ENCODE measurements around the gene SRD5A1. TPM values are rescaled to one million over a fixed set of nuclear protein-coding genes. Genes with fewer than 3 reads are reported as not detected.

Gene SRD5A1
- total RNA-seq, 2 experiments from 2014 or later = 10.1 to 10.4 TPM

GRCh38 chr5:6595405-6595804, 37.8 kb upstream of the SRD5A1 start:
- peaks cover 4% of the 10 kb centered on the region for H3K27me3 Mint-ChIP-seq
- ChIA-PET POLR2A (no interaction called here), CTCF (no interaction called here)
- H3K36me3 Mint-ChIP-seq (ENCODE audit: low read depth) = peaks cover 34% of the 10 kb centered on the region
- H3K27ac Mint-ChIP-seq = no peak overlapping the region
- H3K9me3 Mint-ChIP-seq = no peaks in the 10 kb centered on the region
- DNase-seq = no peak
- H3K4me1 Mint-ChIP-seq = no peaks in the 10 kb centered on the region
- H3K4me3 Mint-ChIP-seq = no peak overlapping the region

- Mint-ChIP-seq H3K36me3 (ENCODE audit: low read depth) (peaks cover 43% of the 10 kb centered on the region), H3K4me3 (no peak overlapping the region), H3K27ac (no peak overlapping the region), H3K4me1 (no peaks in the 10 kb centered on the region), H3K27me3 (no peaks in the 10 kb centered on the region), H3K9me3 (no peaks in the 10 kb centered on the region)
- ChIA-PET CTCF (no interaction called here), POLR2A (no interaction called here)
- no peak for DNase-seq
Measured at GRCh38 chr5:6596388-6596787, 36.9 kb upstream of the SRD5A1 start.

DNA sequence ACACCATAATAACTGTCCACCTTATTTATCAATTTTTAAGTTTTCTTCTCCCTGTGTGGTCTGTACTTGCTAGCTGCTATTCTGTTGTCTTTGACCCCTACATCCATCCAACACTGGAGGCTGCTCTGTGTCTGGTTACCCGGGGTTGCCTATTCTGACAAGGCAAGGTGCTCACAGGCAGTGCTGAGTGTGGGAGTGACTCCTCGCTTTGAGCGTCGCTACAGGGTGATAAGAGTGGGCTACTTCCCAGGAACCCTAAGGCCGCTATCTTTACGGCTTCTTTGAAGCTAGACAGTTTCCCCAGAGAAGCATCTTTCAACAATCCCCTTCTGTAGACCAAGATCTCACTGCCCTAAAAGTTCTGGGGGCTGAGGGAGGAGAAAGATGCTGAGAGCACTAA, 35.7 kb upstream of the SRD5A1 start:
- Mint-ChIP-seq H3K27me3 (no peaks in the 10 kb centered on the region), H3K27ac (no peak overlapping the region), H3K9me3 (no peaks in the 10 kb centered on the region), H3K36me3 (ENCODE audit: low read depth) (peaks cover 53% of the 10 kb centered on the region), H3K4me3 (no peak overlapping the region), H3K4me1 (no peaks in the 10 kb centered on the region)
- DNase-seq = no peak
- ChIA-PET CTCF (no interaction called here), POLR2A (no interaction called here)

GRCh38 chr5:6598351-6598900, 34.8 kb upstream of the SRD5A1 start:
- H3K4me1 Mint-ChIP-seq = no peaks in the 10 kb centered on the region
- ChIA-PET CTCF (no interaction called here), POLR2A (no interaction called here)
- no peak overlapping the region for H3K27ac Mint-ChIP-seq
- no peak overlapping the region for H3K4me3 Mint-ChIP-seq
- peaks cover 58% of the 10 kb centered on the region for H3K36me3 Mint-ChIP-seq (ENCODE audit: low read depth)
- H3K27me3 Mint-ChIP-seq = no peaks in the 10 kb centered on the region
- no peak for DNase-seq
- no peaks in the 10 kb centered on the region for H3K9me3 Mint-ChIP-seq

- Mint-ChIP-seq H3K27ac (no peak overlapping the region), H3K4me1 (no peaks in the 10 kb centered on the region), H3K36me3 (ENCODE audit: low read depth) (peaks cover 69% of the 10 kb centered on the region), H3K9me3 (no peaks in the 10 kb centered on the region), H3K27me3 (no peaks in the 10 kb centered on the region), H3K4me3 (no peak overlapping the region)
- ChIA-PET CTCF (interaction anchor here (0.6 kb wide), 1 partner anchor 22 kb away, joined by 3 read pairs; no protein-coding TSS in a partner anchor), POLR2A (no interaction called here)
- no peak for DNase-seq
Measured at GRCh38 chr5:6599739-6600138, 33.5 kb upstream of the SRD5A1 start.

- no peaks in the 10 kb centered on the region for H3K9me3 Mint-ChIP-seq
- no peak for DNase-seq
- ChIA-PET CTCF (no interaction called here), POLR2A (no interaction called here)
- H3K27ac Mint-ChIP-seq = no peak overlapping the region
- H3K27me3 Mint-ChIP-seq = no peaks in the 10 kb centered on the region
- H3K36me3 Mint-ChIP-seq (ENCODE audit: low read depth) = peaks cover 79% of the 10 kb centered on the region
- H3K4me3 Mint-ChIP-seq = no peak overlapping the region
- H3K4me1 Mint-ChIP-seq = no peaks in the 10 kb centered on the region
Measured at GRCh38 chr5:6601271-6601670, 32.0 kb upstream of the SRD5A1 start.

GRCh38 chr5:6601816-6602215, 31.4 kb upstream of the SRD5A1 start:
- no peak for DNase-seq
- no peak overlapping the region for H3K27ac Mint-ChIP-seq
- H3K4me3 Mint-ChIP-seq = no peak overlapping the region

GRCh38 chr5:6602441-6602840, 30.8 kb upstream of the SRD5A1 start:
- CTCF ChIA-PET = no interaction called here
- Mint-ChIP-seq H3K9me3 (no peaks in the 10 kb centered on the region), H3K4me1 (peaks cover under 1% of the 10 kb centered on the region), H3K27me3 (no peaks in the 10 kb centered on the region), H3K4me3 (no peak overlapping the region), H3K27ac (no peak overlapping the region), H3K36me3 (ENCODE audit: low read depth) (peaks cover 75% of the 10 kb centered on the region)
- DNase-seq = no peak
- POLR2A ChIA-PET = no interaction called here

More at GRCh38 chr5:6601816-6602215, 31.4 kb upstream of the SRD5A1 start:
- ChIA-PET CTCF (no interaction called here), POLR2A (no interaction called here)
- H3K9me3 Mint-ChIP-seq = no peaks in the 10 kb centered on the region
- peaks cover 75% of the 10 kb centered on the region for H3K36me3 Mint-ChIP-seq (ENCODE audit: low read depth)
- H3K4me1 Mint-ChIP-seq = no peaks in the 10 kb centered on the region
- H3K27me3 Mint-ChIP-seq = no peaks in the 10 kb centered on the region

- no peak overlapping the region for H3K27ac Mint-ChIP-seq
- H3K9me3 Mint-ChIP-seq = no peaks in the 10 kb centered on the region
- H3K36me3 Mint-ChIP-seq (ENCODE audit: low read depth) = peaks cover 69% of the 10 kb centered on the region
- ChIA-PET CTCF (no interaction called here), POLR2A (no interaction called here)
- H3K27me3 Mint-ChIP-seq = no peaks in the 10 kb centered on the region
- no peak for DNase-seq
- H3K4me1 Mint-ChIP-seq = peaks cover 12% of the 10 kb centered on the region
- H3K4me3 Mint-ChIP-seq = no peak overlapping the region
Measured at GRCh38 chr5:6603643-6604042, 29.6 kb upstream of the SRD5A1 start.

DNA sequence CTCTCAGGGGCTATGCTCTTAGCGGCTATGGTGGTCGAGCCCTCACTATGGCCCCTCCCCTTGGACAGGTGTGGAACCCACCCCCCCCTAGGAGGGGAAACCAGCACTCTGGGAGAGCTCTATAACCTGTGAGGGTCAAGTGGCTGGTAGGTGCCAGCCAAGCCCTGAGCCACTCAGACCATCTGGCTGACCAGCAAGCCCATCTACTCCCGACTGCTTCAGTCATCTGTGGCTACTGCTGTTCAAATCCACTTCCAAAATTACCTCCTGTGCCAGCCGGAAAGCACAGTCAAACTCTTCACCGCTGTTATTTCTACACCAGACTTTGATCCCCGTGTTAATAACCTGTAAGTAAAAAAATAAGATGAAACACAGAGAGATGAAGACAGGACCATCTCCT, 28.9 kb upstream of the SRD5A1 start:
- no peak for DNase-seq
- H3K36me3 Mint-ChIP-seq (ENCODE audit: low read depth) = peaks cover 70% of the 10 kb centered on the region
- no peak overlapping the region for H3K27ac Mint-ChIP-seq
- ChIA-PET CTCF (no interaction called here), POLR2A (no interaction called here)
- H3K4me3 Mint-ChIP-seq = no peak overlapping the region
- H3K4me1 Mint-ChIP-seq = peaks cover 12% of the 10 kb centered on the region
- no peaks in the 10 kb centered on the region for H3K27me3 Mint-ChIP-seq
- H3K9me3 Mint-ChIP-seq = no peaks in the 10 kb centered on the region

GRCh38 chr5:6604946-6605345, 28.3 kb upstream of the SRD5A1 start:
- H3K4me1 Mint-ChIP-seq = peaks cover 12% of the 10 kb centered on the region
- no peak for DNase-seq
- H3K36me3 Mint-ChIP-seq (ENCODE audit: low read depth) = peaks cover 71% of the 10 kb centered on the region
- H3K4me3 Mint-ChIP-seq = no peak overlapping the region
- ChIA-PET CTCF (interaction anchor here (0.6 to 1.3 kb wide), 2 partner anchors 17 to 66 kb away, joined by 3 to 4 read pairs; no protein-coding TSS in a partner anchor), POLR2A (no interaction called here)
- no peak overlapping the region for H3K27ac Mint-ChIP-seq
- no peaks in the 10 kb centered on the region for H3K9me3 Mint-ChIP-seq
- H3K27me3 Mint-ChIP-seq = no peaks in the 10 kb centered on the region

DNA sequence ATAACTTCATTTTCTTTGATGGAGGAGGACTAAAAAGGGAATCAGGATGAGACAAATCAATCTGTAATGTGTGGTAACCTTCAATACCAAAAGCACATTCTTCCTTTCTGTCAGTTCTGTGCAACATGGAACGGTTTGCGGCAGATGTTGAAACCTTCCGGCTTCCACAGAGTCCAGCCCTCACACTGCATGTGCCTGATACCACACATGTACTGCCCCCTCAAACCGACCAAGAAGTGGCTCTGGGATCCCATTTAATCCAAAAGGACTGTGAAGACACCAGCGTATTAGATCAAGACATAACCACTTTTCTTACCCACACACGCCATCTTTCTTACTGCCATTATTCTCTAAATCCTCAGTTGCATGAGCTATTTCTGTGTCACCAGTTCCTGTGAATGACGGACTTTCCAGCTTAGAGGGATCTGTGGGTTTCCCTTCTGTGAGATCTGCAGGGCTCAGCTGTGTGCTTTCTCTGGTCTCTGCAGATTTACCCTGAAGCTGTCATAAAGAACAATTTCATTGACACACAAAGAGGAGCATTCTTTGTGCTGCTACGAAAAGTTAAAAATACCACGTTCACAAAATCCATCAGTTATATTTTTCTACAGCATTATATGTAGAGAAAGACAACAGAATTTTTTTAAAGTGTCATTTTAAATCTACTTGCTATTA, 26.2 kb upstream of the SRD5A1 start:
- Mint-ChIP-seq H3K36me3 (ENCODE audit: low read depth) (peaks cover 62% of the 10 kb centered on the region), H3K4me1 (peaks cover 12% of the 10 kb centered on the region), H3K4me3 (no peak overlapping the region), H3K9me3 (no peaks in the 10 kb centered on the region), H3K27me3 (no peaks in the 10 kb centered on the region), H3K27ac (no peak overlapping the region)
- ChIA-PET POLR2A (no interaction called here), CTCF (no interaction called here)
- no peak for DNase-seq

GRCh38 chr5:6607559-6607936, 25.7 kb upstream of the SRD5A1 start:
- POLR2A ChIA-PET = no interaction called here
- Mint-ChIP-seq H3K9me3 (no peaks in the 10 kb centered on the region), H3K27me3 (no peaks in the 10 kb centered on the region), H3K36me3 (ENCODE audit: low read depth) (peaks cover 61% of the 10 kb centered on the region), H3K4me1 (peaks cover 12% of the 10 kb centered on the region), H3K4me3 (no peak overlapping the region), H3K27ac (peak overlapping the region; percentile 79)
- DNase-seq = no peak
- CTCF ChIA-PET = no interaction called here

DNA sequence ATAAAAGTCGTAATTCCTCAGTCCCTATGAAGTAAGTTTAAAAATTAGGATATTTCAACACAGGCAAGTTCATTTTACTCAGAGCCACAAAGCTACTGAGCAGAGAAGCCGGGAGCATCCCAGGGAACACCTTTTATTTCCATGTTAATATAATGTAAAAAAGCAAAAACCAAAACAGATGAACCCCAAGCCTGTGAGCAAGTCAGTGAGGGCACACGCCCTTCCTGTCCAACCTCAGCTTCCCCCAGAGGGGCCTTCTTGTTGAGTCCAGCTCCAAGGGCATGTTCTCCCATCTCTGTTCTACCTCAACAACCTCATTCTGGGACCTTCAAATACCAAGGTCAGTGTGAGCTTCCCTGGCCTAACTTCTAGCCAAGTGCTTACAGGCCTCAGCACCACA, 25.2 kb upstream of the SRD5A1 start:
- Mint-ChIP-seq H3K9me3 (no peaks in the 10 kb centered on the region), H3K27me3 (no peaks in the 10 kb centered on the region), H3K36me3 (ENCODE audit: low read depth) (peaks cover 57% of the 10 kb centered on the region), H3K4me3 (no peak overlapping the region), H3K4me1 (peaks cover 12% of the 10 kb centered on the region), H3K27ac (peak overlapping the region; percentile 79)
- ChIA-PET POLR2A (no interaction called here), CTCF (no interaction called here)
- no peak for DNase-seq
